Suppressor macrophage (primary cell): ENCODE data around the gene RNH1.

Experiments
- DNase-seq, 4 experiments: peaks; one replicate each; pipeline ENCODE4 v3.0.0-alpha.2; 2020 to 2022

The RNH1 gene

DNA sequence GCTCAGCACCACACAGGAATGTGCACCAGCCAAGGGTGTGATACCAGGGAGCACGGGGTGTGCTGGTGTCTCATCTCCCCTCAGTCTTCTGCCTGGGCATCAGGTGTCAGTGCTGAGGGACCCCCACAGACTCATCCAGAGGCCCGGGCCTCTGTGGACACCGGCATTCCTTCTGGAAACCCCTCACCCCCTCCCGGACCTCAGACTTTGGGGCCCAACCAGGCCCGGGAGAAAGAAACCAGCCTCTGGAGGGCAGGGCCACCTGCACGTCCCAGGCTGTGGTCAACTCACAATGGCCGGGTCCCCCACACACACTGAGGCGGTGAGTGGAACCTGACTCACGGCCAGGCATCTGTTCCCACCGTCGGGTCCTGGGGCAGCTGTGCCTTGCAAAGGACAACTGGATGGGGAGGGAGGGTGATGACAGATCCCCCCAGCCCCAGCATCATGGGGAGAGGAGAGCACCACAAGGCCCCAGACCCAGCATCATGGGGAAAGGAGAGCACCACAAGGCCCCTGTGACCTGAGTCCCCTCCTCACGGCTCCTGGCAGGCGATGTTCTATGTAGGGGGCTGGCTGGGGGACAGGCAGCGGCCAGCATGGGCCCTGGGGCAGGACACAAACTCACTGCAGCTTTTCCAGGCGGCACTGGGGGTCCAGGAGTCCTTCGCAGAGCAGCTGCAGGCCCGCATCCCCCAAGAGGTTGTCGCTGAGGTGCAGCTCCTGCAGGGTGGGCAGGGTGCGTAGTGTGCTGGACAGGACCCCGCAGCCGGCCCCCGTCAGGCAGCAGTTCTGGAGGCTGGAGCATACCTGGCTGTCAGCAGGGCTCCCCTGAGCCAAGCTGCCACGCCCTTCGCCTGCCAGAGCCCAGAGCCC is 7.6 kb downstream of the RNH1 start:
- DNase-seq: no peak

DNA sequence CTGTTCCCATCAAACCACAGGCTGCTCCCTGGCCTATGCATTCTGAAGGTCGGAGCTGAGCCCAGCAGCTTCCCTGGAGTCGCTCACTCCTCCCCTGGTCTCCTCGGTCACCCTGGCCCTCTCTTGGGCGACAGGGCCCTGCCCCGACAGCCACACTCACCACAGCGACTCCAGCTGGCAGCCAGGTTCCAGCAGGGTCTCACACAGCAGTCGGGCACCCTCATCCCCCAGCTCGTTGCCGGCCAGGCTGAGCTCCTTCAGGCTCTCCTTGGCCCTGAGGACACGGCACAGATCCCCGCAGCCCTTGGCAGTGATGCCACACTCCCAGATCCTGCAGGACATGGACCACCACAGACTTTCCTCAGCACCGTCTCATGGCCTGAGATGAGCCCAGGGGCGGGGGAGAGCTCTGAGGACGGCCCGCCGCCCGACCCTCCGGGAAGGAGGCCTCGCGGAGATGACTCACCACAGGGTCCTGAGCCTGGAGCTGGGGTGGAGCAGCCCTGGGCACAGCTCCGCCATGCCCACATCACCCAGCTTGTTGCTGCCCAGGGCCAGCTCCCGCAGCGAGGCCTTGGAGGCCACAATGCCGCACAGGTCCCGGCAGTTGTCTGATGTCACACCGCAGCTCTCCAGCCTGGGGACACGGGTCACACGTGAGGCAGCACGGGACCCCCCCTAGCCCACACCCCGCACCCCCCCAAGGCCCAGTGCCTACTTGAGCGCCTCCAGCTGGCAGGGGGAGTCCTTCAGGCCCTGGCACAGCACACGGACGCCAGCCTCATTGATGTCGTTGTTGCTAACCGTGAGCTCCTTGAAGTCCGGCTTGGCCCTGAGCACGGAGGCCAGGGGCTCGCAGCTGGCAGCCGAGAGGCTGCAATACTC is 8.5 kb downstream of the RNH1 start:
- no peak for DNase-seq

DNA sequence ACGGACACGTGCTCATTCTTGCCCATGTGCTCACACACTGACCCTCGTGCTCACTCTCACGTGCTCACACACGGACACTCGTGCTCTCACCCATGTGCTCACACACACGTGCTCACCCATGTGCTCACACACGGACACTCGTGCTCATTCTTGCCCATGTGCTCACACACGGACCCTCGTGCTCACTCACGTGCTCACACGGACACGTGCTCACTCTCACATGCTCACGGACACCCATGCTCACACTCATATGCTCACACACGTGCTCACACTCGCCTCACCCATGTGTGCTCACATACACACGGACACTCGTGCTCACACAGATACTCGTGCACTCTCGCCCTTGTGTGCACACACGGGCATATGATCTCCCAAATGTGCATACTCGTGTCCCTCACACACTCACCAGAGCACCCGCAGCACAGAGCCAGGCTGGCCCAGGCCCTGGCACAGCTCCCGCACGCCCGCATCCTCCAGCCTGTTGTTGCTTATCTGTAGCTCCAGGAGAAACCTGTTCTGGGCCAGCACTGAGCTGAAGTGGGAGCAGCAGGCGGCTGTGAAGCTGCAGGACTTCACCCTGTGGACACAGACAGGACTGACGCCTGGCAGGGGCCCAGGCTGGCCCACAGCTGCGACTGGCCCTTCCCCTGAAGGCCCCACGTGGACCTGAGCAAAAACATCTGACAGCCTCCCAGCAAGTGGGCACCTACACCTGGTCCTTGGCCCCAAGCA is 9.3 kb downstream of the RNH1 start:
- no peak for DNase-seq

DNA sequence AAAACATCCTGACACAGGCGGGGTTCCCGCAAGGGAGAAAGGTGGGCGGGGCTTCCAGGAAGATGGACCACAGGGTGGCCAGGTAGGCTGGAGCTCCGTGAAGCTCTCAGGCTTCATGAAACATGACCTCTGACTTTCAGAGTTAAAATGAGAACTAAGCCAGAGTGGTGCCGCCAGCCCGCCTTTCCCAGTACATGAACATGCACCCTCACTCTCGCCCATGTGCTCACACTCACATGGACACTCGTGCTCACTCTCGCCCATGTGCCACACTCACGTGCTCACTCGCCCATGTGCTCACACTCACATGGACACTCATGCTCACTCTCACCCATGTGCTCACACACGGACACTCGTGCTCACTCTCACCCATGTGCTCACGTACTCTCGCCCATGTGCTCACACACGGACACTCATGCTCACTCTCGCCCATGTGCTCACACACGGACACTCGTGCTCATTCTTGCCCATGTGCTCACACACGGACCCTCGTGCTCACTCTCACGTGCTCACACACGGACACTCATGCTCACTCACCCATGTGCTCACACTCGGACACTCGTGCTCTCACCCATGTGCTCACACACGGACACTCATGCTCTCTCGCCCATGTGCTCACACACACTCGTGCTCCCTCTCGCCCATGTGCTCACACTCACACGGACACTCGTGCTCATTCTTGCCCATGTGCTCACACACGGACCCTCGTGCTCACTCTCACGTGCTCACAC is 10.0 kb downstream of the RNH1 start:
- no peak for DNase-seq

DNA sequence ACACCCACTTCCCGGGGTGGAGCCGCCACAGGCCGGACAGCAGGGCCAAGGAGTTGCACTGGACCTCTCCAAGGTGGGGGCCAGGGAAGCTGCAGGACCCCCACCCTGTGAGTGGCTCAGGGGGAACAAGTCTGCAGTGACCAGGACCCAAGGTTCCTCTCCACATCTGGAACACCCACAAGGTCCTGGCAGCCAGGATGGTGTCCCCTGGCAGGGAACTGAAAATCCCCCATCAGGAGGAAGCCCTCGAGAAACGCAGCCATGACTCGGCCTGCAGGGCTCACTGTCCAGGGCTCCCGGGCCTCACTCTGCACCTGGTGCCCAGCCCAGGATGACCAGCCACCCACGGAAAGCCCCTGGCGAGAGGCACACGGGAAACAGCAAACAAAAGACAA is 11.5 kb downstream of the RNH1 start:
- no peak for DNase-seq

DNA sequence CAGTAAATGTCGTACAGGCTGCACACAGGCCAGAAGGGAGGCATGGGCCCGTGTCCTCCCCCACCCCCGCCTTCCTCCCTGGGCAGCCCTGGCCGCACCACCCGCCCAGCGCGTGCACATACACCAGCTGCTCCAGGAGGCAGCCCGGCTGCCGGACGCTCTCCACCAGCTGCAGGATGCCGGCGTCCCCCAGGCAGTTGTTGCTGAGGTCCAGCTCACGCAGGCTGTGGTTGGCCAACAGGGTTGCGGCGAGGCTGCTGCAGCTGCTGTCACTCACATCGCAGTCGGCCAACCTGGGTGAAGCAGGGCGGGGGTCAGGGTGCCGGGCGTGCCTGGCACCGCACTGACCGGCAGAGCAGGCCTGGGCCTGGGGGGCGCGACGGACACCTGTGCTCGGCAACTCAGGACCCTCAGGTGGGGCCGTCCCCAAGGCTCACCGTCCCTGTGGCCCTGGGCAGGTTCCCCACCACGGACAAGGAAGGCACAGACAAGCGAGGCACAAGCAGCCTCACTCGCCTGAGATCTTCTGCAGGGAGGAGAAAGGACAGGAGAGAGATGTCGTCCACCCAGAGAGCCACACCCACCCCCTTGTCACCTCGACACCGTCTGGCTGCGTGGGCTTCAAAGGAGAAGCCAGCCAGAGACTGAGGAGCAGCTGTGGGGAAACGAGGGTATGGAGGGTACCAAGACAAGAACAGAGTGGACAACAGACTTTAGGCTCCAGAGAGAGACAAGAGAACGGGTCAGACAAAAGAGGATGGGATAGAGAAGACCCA is 12.1 kb downstream of the RNH1 start:
- no peak for DNase-seq

DNA sequence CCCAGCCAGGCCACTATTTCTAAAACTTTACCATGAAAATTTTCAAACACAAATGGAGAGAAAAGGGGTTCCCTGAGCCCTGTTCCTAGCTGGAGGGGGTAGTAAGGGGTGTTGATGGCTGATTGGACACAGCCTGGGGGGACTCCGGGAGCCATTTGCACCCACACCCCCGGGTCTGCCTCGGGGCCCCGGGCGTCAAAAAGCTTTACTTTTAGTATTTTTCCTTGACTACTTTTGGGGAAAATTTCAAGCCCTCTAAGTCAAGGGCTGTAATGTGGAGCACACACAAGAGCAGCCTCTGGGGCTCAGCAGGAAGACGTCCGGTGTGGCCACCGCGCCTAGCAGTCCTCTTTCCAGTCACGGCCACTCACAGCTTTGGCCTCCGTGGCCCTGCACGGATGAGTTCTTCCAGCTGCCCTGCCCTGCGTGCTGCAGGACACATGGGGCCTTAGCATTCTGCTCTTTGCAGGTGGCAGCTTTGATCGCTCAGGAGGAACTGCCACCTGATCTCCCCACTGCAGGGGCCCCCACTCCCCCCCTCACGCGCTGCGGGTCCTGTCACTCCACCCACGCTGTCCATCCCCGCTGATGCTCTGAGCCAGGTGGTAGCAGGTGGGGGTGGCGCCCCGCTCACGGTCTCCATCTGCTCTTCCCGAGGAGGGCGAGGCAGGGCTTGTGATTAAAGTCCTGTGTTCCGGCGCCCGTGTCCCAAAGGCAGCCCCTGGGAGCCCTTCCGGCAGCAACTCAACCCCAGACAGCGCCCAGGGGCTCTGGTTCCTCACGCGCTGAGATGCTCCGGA is 14.4 kb downstream of the RNH1 start:
- no peak for DNase-seq

DNA sequence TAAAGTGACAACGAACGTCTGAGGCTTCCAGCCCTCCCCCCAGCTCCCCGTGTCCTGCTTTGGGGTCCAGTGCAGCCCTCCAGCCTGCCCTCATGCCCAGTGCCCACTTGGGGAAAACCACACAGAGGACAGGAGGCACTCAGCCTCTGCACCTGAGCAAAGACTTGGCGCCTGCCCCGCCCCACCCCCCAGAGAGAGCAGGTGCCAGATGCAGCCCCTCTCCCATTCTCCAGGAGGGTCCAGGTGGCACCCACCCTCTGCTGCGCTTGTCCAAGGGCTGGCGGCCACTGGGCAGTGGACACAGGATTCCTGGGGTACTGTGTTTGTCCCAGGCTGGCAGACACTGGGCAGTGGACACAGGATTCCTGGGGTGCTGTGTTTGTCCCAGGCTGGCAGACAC is 15.7 kb downstream of the RNH1 start:
- DNase-seq: no peak

DNA sequence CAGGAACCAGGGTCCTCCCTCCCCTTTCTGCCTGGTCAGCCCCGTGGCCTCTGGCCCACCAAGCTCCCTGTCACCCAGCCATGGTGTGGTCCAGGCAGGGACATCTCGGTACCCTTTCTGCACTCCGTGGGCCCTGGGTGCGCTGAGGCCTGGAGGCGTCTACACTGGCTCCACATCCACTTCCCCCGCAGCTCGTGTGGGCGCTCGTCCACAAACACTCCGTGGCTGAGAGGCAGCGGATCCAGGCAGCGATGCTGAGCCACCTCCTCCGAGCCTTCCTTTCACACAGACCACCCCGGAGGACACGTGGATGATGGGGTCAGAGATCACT is 16.1 kb downstream of the RNH1 start:
- DNase-seq: no peak

DNA sequence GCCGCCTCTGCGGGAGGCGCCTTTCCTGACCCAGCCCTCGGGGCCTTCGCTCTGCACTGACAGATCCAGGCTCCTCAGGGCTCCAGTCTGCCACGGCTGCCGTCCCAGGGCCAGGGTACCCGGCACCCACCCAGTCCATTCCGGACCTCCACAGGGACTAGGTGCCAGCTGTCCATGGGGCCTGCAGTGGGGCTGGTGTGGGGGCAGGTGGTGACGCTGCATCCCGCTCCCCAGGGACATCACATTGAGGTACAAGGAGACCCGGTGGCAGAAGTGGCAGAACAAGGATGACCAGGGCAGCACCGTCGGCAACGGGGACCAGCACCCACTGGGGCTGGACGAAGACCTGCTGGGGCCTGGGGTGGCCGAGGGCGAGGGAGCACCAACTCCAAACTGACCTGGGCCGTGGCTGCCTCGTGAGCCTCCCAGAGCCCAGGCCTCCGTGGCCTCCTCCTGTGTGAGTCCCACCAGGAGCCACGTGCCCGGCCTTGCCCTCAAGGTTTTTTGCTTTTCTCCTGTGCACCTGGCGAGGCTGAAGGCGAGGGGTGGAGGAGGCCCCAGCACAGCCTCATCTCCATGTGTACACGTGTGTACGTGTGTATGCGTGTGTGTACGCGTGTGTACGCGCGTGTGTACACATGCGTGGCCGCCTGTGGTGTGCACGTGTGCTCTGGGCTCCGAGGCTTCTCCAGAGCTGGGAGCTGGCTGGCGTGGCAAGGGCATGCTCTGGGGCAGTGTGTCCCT is 16.7 kb downstream of the RNH1 start:
- no peak for DNase-seq

DNA sequence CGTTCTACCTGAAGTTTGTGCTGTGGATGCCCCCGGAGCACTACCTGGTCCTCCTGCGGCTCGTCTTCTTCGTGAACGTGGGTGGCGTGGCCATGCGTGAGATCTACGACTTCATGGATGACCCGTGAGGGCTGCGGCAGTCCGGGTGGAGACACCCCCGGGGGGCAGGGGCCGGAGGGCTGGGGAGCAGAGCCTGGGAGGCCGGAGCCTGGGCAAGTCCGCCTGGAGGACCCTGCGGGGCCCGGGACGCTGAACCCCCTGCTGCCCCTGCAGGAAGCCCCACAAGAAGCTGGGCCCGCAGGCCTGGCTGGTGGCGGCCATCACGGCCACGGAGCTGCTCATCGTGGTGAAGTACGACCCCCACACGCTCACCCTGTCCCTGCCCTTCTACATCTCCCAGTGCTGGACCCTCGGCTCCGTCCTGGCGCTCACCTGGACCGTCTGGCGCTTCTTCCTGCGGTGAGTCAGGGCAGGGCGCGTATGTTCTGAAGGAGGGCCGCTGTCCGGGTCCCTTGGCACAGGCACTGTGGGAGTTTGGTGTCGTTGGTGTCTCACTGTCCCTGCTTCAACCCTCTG is 17.3 kb downstream of the RNH1 start:
- DNase-seq: no peak

DNA sequence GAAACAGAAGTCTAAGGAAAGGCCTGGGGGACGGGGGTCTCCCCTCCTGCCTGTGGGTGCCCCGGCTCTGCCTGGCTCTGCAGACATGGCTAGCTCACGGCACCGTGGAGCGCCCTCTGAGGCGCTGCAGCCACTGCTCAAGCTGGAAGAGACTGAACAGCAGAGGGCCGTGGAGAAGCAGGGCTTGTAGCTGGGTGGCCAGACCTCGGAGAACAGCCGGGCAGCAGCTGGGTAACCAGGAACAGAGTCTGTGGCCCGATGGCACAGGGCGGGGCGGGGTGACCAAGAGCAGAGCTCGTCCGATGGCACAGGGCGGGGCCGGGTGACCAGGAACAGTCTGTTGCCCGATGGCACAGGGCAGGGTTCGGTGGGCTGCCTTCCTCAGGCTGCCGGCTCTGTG is 18.1 kb downstream of the RNH1 start:
- DNase-seq: no peak

DNA sequence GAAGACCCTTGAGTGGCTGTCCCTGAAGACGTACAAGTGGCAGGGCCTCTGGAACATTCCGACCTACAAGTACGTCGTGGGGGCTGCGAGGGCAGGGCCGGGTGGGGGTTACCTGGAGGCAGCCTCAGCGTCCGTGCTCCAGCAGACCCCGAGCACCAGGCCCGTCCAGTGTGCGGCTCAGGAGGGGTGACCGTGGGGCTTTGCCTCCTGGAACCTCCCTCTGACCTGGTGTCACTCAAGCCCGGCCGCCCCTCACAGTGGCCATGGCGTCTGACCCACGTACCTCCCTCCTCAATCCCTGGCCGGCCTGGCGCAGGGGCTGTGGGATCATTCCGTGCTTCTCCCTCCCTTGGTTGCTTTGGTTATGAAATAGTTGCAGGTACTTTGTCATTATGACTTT is 18.5 kb downstream of the RNH1 start:
- no peak for DNase-seq

DNA sequence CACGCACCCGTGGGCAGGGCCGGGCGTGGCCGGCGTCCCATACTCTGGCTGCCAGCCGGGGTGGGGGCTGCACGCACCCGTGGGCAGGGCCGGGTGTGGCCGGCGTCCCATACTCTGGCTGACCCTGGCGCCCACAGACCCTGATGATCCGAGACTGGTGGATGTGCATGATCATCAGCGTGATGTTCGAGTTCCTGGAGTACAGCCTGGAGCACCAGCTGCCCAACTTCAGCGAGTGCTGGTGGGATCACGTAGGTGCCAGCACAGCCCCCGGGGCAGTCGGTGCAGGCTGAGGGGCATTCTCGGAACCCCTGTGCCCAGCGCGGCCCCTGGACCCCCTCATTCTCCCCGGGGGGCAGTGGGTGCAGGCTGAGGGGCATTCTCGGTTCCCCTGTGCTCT is 19.0 kb downstream of the RNH1 start:
- DNase-seq: no peak

DNA sequence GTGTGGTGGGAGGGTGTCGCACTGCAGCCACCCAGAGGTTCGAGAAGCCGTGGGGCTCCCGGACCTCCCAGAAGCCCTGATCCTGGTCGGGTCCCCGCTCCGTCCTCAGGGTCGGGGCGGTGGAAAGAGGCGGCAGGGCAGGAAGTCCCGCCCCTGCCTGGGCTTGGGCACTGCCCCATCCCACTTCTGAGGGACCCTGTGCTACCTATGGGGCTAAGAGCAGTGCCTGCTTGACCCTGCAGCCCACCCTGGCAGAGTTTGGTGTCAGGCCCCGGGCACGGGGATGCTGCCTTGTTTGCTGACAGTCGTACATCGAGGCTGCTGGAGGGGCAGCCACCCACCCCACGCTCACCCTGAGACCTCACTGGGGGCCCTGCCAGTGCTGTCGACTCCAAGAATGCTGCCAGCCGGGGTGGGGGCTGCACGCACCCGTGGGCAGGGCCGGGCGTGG is 19.4 kb downstream of the RNH1 start:
- DNase-seq: no peak

DNA sequence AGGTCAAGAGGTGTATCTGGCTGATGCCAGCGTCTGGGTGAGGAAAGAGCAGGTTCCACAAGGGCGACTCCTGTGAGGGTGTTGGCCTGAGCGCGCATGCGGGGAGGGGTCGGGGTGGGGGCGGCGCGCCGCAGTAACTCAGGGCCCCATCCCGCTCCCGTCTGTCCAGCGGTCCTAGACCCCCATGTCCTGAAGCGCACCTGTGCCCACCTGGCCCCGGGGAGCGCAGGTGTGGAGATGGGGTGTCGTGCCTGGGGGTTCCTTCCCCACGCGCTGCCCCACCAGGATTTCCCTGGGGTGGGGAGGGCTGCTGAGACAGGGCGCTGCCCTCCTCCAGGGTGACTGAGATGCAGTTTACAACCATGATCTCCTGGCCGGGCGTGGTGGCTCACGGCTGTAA is 20.9 kb downstream of the RNH1 start:
- DNase-seq: no peak

DNA sequence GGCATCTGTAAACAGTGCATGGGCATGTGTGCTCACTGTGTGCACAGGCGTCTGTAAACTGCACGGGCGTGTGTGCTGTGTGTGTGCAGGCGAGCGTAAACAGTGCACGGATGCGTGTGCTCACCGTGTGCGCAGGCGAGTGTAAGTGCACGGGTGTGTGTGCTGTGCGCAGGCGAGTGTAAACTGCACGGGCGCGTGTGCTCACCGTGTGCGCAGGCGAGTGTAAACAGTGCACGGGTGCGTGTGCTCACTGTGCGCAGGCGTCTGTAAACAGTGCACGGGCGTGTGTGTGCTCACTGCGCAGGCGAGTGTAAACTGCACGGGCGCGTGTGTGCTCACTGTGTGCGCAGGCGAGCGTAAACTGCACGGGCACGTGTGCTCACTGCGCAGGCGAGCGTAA is 22.4 kb downstream of the RNH1 start:
- no peak for DNase-seq

DNA sequence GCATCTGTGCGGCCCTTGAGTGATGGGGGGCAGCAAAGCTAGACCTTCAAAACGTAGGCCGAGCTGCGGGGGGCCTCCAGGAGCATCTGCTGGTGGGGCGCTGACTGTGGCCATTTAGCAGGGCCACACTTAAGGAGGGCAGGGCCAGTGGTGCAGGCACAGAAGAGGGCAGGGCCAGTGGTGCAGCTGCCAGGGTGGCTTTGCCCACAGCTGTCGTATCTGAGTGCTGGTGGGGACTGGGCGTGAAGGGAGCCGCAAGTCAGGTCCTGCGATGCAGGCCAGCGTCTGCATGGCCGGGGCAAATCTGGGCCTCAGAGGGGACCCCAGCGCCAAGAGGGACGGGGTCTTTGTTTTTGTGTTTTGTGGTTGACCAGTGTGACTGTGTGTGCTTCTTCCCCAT is 27.7 kb downstream of the RNH1 start:
- no peak for DNase-seq

DNA sequence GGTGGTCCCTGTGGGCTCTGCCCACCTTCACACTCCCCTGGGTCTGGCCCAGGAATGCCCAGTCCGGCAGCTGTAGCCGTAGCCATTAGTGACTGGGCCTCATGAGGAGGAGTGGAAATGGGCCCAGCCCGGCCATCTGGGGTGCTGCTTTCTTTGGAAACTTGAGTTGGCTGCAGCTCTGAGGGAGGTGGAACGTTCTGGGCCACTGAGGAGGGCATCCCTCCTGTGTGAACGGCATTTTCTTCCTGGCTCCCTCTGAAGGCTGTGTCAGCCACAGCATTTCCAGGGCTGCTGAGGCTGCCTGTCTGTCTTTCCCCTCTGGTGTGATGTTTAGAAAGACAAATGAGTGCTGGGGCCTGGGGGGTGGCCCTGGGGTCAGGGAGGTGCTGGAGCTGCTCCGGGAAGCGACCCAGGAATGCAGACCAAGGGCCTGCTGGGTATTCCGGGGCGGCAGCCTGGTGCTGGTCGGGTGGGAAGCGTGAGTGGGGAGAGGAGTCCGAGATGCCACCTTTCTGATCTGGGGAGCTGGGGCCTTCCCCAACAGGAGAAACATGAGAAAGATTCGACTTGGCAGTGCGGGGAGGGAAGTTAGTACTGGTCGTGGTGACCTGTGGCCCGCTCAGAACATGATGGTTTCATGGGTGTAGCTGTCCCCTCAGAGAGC is 29.9 kb downstream of the RNH1 start:
- no peak for DNase-seq
